CD4-positive, alpha-beta T cell treated with Interleukin-12 subunit alpha and Interleukin-12 subunit beta, for 1 hour (primary cell): ENCODE results near the gene PHLDB1.

Source experiments
- DNase-seq: peaks from one replicate; pipeline ENCODE4 v3.0.0-alpha.2; 2020

Gene PHLDB1

GRCh38 chr11:118689503-118689851 lies 82.1 kb downstream of the PHLDB1 start:
- DNase-seq, result no peak

- peak; percentile 87 for DNase-seq
Measured at GRCh38 chr11:118689852-118690552, 82.6 kb downstream of the PHLDB1 start.

- DNase-seq, result no peak
Measured at GRCh38 chr11:118690553-118691304, 83.3 kb downstream of the PHLDB1 start.

- peak; percentile 75 for DNase-seq
Measured at GRCh38 chr11:118691926-118692830, 84.8 kb downstream of the PHLDB1 start.

GRCh38 chr11:118694185-118694584 lies 86.8 kb downstream of the PHLDB1 start:
- DNase-seq, result no peak

GRCh38 chr11:118694771-118695170 lies 87.4 kb downstream of the PHLDB1 start:
- no peak for DNase-seq

- DNase-seq, result no peak
Measured at GRCh38 chr11:118696673-118697226, 89.3 kb downstream of the PHLDB1 start.

GRCh38 chr11:118697346-118697745 lies 89.9 kb downstream of the PHLDB1 start:
- DNase-seq, result no peak

- peak; percentile 84 for DNase-seq
Measured at GRCh38 chr11:118699506-118700220, 92.2 kb downstream of the PHLDB1 start.

GRCh38 chr11:118703563-118704106 lies 96.2 kb downstream of the PHLDB1 start:
- no peak for DNase-seq

- peak; percentile 67 for DNase-seq
Measured at GRCh38 chr11:118705111-118705741, 97.8 kb downstream of the PHLDB1 start.

GRCh38 chr11:118705791-118706545 lies 98.6 kb downstream of the PHLDB1 start:
- no peak for DNase-seq

- DNase-seq, result no peak
Measured at GRCh38 chr11:118706546-118706825, 99.1 kb downstream of the PHLDB1 start.
